Stomach smooth muscle (tissue), 2 donors: Measurements from ENCODE around the gene CHRNB1.
A peak's percentile ranks its signal among the peaks of the same experiment; 100 is the strongest.

Source experiments
- H3K27ac ChIP-seq: one replicate; pipeline ENCODE4 v1.7.0; 2013; ENCODE audit warnings: mild to moderate bottlenecking, low read length, inconsistent platforms
- H3K27me3 ChIP-seq, 2 donors: one replicate each; pipeline ENCODE4 v1.7.0; 2013; ENCODE audit warnings: low read length in 2 of 2; ENCODE audit not compliant: insufficient read depth in 2 of 2, control insufficient read depth in 1 of 2
- H3K36me3 ChIP-seq, 2 donors: one replicate each; pipeline ENCODE4 v1.7.0; 2013; ENCODE audit warnings: low read length in 2 of 2; ENCODE audit not compliant: control insufficient read depth in 2 of 2, insufficient read depth in 2 of 2
- H3K4me1 ChIP-seq: one replicate; pipeline ENCODE4 v1.7.0; 2013; ENCODE audit warnings: low read length; ENCODE audit not compliant: control insufficient read depth, insufficient read depth
- H3K4me3 ChIP-seq, 2 donors: one replicate each; pipeline ENCODE4 v1.7.0; 2013; ENCODE audit warnings: low read length in 2 of 2
- H3K9ac ChIP-seq, 2 donors: one replicate each; pipeline ENCODE4 v1.7.0; 2013; ENCODE audit warnings: low read length in 2 of 2, mild to moderate bottlenecking in 1 of 2
- H3K9me3 ChIP-seq, 2 donors: one replicate each; pipeline ENCODE4 v1.7.0; 2013; ENCODE audit warnings: low read length in 2 of 2; ENCODE audit not compliant: control insufficient read depth in 2 of 2
- donor health status: healthy.
- donor health status: Pancreatic carcinoma.

The CHRNB1 gene

DNA sequence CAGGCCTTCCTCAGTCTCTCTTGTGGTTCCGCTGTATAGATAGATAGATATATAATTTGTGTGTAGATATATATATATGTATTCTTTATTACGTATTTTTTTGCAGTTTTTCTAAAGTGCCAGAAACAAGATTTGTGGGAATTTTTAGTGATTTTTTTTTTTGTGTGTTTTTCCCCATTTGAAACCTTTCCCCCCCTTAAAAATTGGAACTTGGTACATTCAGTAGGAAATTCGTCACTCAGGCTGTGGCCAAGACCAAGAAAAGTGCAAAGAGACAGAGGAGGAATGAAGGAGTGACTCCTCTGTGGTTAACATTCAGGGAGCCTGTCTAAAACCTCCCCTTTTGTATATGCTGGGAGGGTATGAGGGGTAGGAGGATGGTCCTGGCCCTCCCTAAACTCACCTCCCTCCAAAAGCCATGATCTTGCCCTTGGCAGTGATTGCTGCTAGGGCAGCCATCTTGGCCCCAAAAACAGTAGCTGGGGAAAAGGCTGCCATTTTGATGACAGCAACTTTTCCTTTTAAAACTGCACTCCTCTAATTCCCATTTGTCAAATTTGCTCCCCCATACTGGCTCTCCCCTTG is 15.2 kb downstream of the CHRNB1 start:
- peaks cover 0 to 6% of the 10 kb centered on the region in 2 donors for H3K36me3 ChIP-seq
- no peaks in the 10 kb centered on the region for H3K4me1 ChIP-seq
- no peak overlapping the region for H3K4me3 ChIP-seq
- peak overlapping the region; percentile 18 for H3K27ac ChIP-seq
- no peak overlapping the region for H3K9ac ChIP-seq
- H3K27me3 ChIP-seq = no peaks in the 10 kb centered on the region
- H3K9me3 ChIP-seq = no peaks in the 10 kb centered on the region

DNA sequence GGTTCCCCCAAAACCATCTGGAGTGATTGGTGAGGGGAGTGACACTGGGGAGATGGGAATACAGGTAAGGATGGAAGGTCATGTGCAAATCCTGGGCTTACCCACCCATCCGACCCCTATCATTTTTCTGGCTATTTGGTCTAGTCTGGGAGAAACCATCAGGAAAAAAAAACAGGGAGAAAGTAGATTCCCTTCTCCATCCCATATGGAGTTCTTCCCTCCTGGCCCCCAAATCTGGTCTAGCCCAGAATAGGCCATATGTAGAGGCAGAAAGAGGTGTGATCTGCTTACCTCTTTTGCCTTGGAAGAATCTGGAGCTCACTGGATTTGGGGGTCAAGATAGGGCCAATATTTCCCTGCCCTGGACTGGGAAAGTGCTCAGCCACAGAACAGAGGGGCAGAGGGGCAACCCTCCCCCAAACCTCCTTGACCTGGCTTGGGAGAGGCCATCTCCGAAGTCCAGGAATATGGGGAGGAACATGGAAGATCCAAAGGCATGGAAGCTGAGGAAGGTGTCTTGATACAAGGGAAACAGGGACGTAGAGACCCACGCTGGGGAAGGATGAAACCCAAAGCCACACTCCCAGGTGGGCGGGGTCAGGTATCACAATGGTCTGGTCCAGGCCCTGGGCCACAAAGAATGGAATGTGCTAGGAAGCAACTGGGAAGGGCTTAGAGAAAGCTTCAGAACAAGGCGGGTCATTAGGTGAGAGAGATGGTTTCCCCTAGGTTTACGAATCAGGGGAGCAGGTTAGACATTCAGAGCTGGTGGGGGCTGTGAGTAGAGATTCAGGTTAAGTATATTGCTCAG is 16.2 kb downstream of the CHRNB1 start:
- Histone ChIP-seq H3K27me3 (no peaks in the 10 kb centered on the region), H3K36me3 (peaks cover 0 to 6% of the 10 kb centered on the region in 2 donors), H3K4me1 (peaks cover 4% of the 10 kb centered on the region), H3K9ac (no peak overlapping the region), H3K27ac (no peak overlapping the region), H3K9me3 (no peaks in the 10 kb centered on the region), H3K4me3 (no peak overlapping the region)

DNA sequence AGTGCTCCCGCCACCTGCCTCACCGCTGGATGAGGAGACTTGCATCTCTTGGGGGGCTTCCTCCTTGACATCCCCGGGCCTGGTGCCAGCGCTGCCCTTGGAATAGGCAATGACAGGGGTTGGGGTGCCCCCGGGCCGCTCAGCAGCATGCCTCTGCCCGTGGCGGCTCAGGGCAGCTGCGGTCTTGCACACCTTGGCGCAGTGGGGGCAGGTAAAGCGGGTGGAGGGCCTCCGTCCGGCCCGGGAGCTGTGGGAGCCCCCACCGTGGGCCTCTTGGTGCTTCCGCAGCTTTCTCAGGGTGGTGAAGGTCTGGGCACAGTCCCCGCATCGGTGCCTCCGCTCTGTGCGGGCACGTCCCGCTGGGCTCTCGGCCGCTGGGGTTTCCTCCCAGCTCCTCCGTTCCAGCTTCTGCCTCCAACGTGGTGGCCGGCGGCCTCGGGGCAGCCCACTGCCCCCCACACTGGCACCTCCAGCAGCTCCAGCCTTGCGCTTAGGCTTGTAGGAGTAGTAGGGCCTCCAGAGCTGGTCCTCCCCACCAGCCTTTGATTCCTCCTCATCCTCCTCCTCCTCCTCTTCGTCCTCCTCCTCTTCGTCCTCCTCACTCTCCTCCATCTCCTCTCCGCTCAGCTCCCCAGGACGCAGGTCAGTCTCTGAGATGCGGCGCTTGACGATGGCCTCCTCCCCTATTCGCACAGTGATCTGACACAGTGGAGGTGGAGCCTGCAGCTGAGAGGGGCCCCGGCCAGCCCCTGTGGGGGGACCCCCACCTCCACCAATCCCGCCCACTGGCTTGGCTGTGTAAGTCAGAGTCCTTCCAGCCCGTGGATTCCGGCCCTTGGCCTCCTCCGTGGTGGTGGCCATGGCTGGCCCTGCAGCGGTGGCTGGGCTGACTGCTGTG is 17.9 kb downstream of the CHRNB1 start:
- H3K27me3 ChIP-seq = no peaks in the 10 kb centered on the region
- peaks cover 4 to 9% of the 10 kb centered on the region in 2 donors for H3K36me3 ChIP-seq
- H3K9me3 ChIP-seq = no peaks in the 10 kb centered on the region
- H3K4me1 ChIP-seq = peaks cover 16% of the 10 kb centered on the region
- H3K4me3 ChIP-seq = no peak overlapping the region
- H3K27ac ChIP-seq = no peak overlapping the region
- no peak overlapping the region for H3K9ac ChIP-seq

- Histone ChIP-seq H3K4me3 (no peak overlapping the region), H3K27me3 (no peaks in the 10 kb centered on the region), H3K9ac (no peak overlapping the region), H3K9me3 (no peaks in the 10 kb centered on the region), H3K27ac (no peak overlapping the region), H3K4me1 (peaks cover 18% of the 10 kb centered on the region), H3K36me3 (peaks cover 4 to 9% of the 10 kb centered on the region in 2 donors)
Observed at GRCh38 chr17:7463372-7463846, 18.5 kb downstream of the CHRNB1 start.

- H3K4me1 ChIP-seq = peaks cover 18% of the 10 kb centered on the region
- H3K9me3 ChIP-seq = no peaks in the 10 kb centered on the region
- H3K36me3 ChIP-seq = peaks cover 4 to 9% of the 10 kb centered on the region in 2 donors
- no peak overlapping the region for H3K9ac ChIP-seq
- H3K27ac ChIP-seq = no peak overlapping the region
- H3K4me3 ChIP-seq = no peak overlapping the region
- no peaks in the 10 kb centered on the region for H3K27me3 ChIP-seq
Observed at GRCh38 chr17:7464081-7464480, 19.2 kb downstream of the CHRNB1 start.

GRCh38 chr17:7465597-7466275 is 20.9 kb downstream of the CHRNB1 start:
- peaks cover 4 to 9% of the 10 kb centered on the region in 2 donors for H3K36me3 ChIP-seq
- H3K9ac ChIP-seq = no peak overlapping the region
- no peak overlapping the region for H3K27ac ChIP-seq
- no peaks in the 10 kb centered on the region for H3K9me3 ChIP-seq
- H3K4me3 ChIP-seq = no peak overlapping the region
- no peaks in the 10 kb centered on the region for H3K27me3 ChIP-seq
- H3K4me1 ChIP-seq = peaks cover 20% of the 10 kb centered on the region

DNA sequence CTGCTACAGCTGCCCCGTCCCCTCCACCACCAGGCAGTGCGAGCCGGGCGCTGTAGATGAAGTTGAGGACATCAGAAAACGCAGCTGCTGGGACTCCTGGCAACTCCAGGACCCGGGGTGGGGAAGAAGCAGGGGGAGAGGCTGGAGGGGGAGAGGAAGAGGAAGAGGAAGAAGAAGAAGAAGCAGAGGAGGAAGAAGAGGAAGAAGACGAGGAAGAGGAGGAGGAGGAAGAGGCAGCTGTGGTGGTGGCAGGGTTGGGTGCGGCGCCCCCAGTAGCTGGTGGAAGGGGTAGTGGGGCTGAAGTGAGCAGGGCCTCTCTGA is 21.4 kb downstream of the CHRNB1 start:
- peaks cover 20% of the 10 kb centered on the region for H3K4me1 ChIP-seq
- H3K27ac ChIP-seq = peak overlapping the region; percentile 31
- H3K9ac ChIP-seq = no peak overlapping the region

GRCh38 chr17:7466639-7467341 is 21.9 kb downstream of the CHRNB1 start:
- H3K9ac ChIP-seq = no peak overlapping the region
- H3K4me3 ChIP-seq = no peak overlapping the region
- no peaks in the 10 kb centered on the region for H3K27me3 ChIP-seq
- peaks cover 22% of the 10 kb centered on the region for H3K4me1 ChIP-seq
- no peaks in the 10 kb centered on the region for H3K9me3 ChIP-seq
- H3K36me3 ChIP-seq = peaks cover 4 to 9% of the 10 kb centered on the region in 2 donors
- H3K27ac ChIP-seq = peak overlapping the region; percentile 31

More for the DNA sequence above, 21.4 kb downstream of the CHRNB1 start:
- H3K4me3 ChIP-seq = no peak overlapping the region
- peaks cover 4 to 9% of the 10 kb centered on the region in 2 donors for H3K36me3 ChIP-seq
- no peaks in the 10 kb centered on the region for H3K9me3 ChIP-seq
- H3K27me3 ChIP-seq = no peaks in the 10 kb centered on the region

- Histone ChIP-seq H3K4me3 (no peak overlapping the region), H3K4me1 (peaks cover 26% of the 10 kb centered on the region), H3K27ac (no peak overlapping the region), H3K36me3 (peaks cover 4 to 9% of the 10 kb centered on the region in 2 donors), H3K9me3 (no peaks in the 10 kb centered on the region), H3K27me3 (no peaks in the 10 kb centered on the region), H3K9ac (no peak overlapping the region)
Observed at GRCh38 chr17:7467498-7467897, 22.6 kb downstream of the CHRNB1 start.

GRCh38 chr17:7468290-7468689 is 23.4 kb downstream of the CHRNB1 start:
- Histone ChIP-seq H3K27ac (no peak overlapping the region), H3K4me1 (peaks cover 26% of the 10 kb centered on the region), H3K36me3 (peaks cover 4 to 9% of the 10 kb centered on the region in 2 donors)

More at GRCh38 chr17:7468290-7468689, 23.4 kb downstream of the CHRNB1 start:
- Histone ChIP-seq H3K4me3 (no peak overlapping the region), H3K9ac (no peak overlapping the region), H3K27me3 (no peaks in the 10 kb centered on the region), H3K9me3 (no peaks in the 10 kb centered on the region)
